NCI-H1105 treated with DMSO at 0.1 percent for 48 hours (cell line): ENCODE data around the gene NOVA1.

ENCODE experiments used
- DNase-seq: peaks from one replicate; lab custom pipeline; 2025; lab: John Stamatoyannopoulos, UW

Gene NOVA1

DNA sequence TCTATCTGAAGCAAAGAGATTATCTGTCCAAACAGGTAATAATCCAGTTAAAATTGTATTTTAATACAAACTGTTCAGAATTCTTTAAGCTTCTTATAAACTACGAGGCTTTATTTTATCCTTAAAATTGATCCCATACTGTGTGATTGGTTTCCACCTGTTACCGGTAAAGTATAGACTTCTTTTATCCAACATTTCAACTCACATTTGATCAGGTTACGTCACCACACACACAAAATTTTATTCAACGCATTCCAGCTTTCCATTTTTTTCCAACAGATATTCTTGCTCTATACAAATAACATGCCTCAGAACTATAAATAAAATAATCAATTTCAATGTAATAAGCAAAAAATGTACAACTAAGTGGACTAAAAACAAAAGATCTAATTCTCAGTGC, 4.5 kb downstream of the NOVA1 start:
- DNase-seq: no peak

- no peak for DNase-seq
Measured at GRCh38 chr14:26589925-26590324, 7.9 kb downstream of the NOVA1 start.

DNA sequence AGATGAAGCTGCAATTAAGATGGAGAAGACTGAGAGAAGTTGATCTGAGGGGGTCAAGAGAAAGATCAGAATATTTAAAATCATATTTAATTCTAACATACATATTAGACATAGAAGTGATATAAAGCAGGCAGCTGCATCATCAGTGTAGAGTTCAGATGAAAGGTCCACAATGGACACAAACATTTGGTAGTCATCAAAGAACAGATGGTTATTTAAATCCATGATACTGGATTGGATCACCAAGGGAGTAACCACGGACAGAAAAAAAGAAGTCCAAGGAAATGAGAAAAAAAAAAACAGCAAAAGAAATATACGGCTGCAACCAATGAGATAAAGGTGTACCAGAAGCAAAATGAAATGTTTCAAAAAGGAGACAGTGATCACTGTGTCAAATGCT, 20.1 kb downstream of the NOVA1 start:
- DNase-seq: no peak

GRCh38 chr14:26554069-26554772, 43.6 kb downstream of the NOVA1 start:
- no peak for DNase-seq

- no peak for DNase-seq
Measured at GRCh38 chr14:26549571-26549970, 48.3 kb downstream of the NOVA1 start.

DNA sequence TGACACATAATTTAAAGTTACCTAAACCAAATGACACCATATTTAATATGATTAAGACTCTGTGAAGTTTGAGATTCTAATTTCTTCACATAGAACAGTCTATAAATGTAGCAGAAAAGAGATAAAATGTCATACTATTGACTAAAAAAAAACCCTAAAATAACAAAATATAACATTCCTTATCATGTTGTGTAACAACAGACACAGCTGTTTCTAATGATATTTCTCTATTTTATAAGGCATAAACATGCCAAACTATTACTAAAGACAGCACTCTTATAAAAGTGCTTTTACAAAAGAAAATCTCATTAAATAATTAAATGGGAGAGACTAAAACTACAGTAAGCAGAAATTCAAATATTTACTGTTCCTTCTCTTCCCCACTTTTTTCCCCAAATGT, 49.4 kb downstream of the NOVA1 start:
- no peak for DNase-seq

DNA sequence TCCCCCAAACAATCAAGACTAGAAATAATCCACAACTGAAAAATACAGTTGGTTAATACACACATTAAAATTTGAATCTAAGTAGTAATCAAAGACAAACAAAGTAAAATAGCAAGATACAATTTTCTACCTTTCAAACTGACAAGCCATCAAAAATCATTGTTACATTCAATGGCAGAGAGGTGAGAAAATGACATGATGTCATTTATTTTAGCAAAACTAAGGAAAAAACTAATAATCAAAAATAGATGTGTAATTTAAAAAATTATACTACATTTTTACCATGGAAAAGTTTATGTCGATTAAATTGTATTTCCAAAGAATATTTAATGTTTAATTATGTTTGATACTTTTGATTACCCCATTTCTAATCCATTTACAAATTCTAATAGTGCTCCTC, 59.7 kb downstream of the NOVA1 start:
- no peak for DNase-seq

GRCh38 chr14:26531894-26532293, 65.9 kb downstream of the NOVA1 start:
- no peak for DNase-seq

GRCh38 chr14:26528415-26529182, 69.2 kb downstream of the NOVA1 start:
- DNase-seq: no peak

GRCh38 chr14:26527095-26527494, 70.7 kb downstream of the NOVA1 start:
- no peak for DNase-seq

- DNase-seq: no peak
Measured at GRCh38 chr14:26526137-26526536, 71.7 kb downstream of the NOVA1 start.

DNA sequence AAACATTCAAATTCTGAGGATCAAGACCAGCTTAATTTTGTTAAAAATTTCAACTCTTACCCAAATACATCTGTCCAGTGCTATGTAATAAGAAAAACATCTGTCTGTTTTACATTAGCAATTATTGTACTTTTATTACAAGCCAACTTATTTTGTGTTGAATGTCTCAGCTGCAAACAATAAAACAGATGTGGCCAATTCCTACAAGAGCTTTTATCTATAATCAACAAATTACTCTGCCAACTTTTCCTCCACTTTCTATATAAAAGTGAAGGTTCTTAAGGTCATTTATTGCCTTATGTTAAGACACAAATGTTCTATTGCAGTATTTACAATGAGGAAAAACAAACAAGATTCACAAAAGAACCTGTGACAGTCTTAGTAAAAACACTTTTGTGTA, 72.7 kb downstream of the NOVA1 start:
- peak; percentile 20 for DNase-seq

DNA sequence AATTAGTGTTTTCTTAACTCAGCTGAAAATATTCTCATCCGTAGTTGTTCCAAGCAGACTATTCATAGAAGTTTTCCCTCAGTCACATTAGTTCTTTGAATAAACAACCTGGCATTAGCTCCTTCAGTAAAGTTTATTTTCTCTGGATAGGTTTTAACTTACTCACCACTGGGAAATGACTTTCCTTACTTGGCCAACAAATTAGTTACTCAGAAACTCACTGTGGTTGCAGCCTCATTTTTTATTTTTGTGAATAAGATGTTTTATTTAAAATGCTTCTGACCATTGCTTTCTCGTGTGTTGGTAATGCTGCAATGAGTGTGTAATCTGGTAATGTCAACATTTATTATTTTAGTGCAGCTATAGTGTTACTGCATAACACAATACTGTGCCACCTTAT, 74.9 kb downstream of the NOVA1 start:
- DNase-seq: no peak

DNA sequence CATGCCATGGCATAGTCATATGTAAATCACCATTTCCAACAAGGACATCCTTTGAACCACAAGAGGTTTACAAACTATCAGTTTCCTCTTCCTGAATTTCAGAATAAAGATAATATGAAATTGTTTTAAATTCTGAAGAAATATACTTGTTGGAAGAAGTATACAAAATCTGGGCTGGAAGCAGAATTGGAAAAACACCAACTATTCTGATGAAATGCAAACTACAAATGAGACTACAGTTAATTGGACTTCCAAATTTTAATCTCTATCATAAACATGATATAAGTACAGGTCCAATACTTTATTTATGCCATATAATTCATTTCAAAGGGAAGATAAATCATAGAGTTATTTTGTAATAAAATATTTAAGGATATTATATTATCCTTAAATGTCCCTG, 80.1 kb downstream of the NOVA1 start:
- no peak for DNase-seq

- DNase-seq: no peak
Measured at GRCh38 chr14:26500028-26500427, 97.8 kb downstream of the NOVA1 start.

GRCh38 chr14:26499546-26499945, 98.3 kb downstream of the NOVA1 start:
- no peak for DNase-seq

GRCh38 chr14:26486922-26487321, 110.9 kb downstream of the NOVA1 start:
- DNase-seq: no peak

DNA sequence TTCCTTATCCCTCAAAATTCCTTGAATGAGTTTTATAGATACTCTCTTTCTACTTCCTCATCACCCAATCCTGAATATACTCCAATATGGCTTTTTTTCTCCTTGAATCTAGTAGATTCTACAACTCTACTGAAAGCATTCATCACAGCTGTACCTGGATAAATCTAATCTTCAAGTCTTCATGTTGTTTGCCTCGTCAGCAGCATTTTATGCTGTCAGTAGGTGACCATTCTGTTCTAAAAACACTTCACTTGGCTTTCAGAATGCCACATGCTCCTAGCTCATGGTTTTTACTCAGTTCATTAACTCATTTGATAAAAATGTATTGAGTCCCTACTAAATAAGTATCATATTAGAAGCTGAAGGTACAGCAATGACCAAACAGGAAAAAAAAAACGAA, 113.3 kb downstream of the NOVA1 start:
- no peak for DNase-seq

GRCh38 chr14:26478967-26479366, 118.9 kb downstream of the NOVA1 start:
- no peak for DNase-seq

GRCh38 chr14:26466862-26467261, 131.0 kb downstream of the NOVA1 start:
- DNase-seq: no peak

- DNase-seq: no peak
Measured at GRCh38 chr14:26463136-26463535, 134.7 kb downstream of the NOVA1 start.

DNA sequence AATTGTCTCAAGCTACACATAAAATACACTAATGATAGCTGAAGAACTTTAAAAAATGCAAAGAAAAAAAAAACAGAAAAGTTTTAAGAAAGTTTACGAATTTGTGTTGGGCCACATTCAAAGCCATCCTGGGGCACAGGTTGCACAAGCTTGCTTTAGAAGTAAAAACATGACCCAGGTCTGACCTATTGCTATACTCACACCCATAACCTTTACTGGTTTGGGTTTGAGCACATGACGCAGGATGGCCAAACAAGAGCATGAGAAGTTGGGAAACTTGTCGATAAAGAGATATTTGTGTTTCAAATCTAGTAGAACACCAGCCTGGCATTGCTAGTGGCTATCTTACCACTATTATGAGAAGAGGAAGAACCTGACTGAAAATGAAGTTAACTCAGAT, 143.7 kb downstream of the NOVA1 start:
- no peak for DNase-seq

DNA sequence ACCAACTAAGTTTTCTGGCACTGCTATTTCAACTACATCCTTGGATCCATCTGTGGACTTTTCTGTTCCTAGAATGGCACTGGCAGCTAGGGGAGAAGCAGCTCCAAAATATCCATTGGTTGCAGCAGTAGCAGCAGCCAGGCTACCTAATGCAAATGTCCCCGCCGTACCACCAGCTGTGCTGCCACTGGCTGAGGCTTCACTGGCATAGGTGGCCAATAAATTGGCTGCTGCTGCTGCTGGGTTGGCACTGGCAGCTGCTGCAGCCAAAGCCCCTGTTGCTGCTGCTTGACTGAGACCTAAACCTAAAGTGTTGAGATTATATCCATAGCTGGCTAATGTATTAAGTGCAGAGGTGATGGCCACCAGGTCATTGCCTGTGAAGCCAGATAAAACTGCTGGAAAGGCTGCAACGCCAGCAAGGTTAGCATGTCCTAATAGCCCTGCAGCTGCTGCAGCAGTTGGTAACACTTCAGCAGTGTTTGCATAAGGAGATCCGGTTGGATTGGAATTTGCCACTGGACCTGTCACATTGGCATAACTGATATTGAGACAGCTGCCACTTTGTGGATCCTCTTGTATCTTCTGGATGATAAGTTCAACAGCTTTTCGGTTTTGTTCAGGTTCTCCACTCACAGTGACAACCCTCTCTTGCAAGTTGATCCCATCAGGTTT, 149.5 kb downstream of the NOVA1 start:
- DNase-seq: peak; percentile 40
